Measurements from ENCODE around the gene LRMDA.

GRCh38 chr10:75962395-75963061 is 531.1 kb downstream of the LRMDA start:
- no peak for TF ChIP-seq POLR2A (IDR thresholded peaks at IDR 0.05)
- TF ChIP-seq CTCF (IDR thresholded peaks at IDR 0.05) = no peak

All from adrenal gland (tissue), 5 donors.